Cardiac muscle cell (in vitro differentiated cells and primary cell): ENCODE data around the gene FMR1. TPM values are rescaled to one million over a fixed set of nuclear protein-coding genes. Genes with fewer than 3 reads are reported as not detected.

Experiments
- DNase-seq, 2 donors: peaks; one replicate each; pipeline versions ENCODE4 v3.0.0 to v3.0.0-alpha.2; 2010 to 2017; ENCODE audit warnings: low read depth in 1 of 2, low spot score in 1 of 2
- H3K27ac ChIP-seq: fragments of 200-600 bp; sonication (generic); 2 replicates; pipeline ENCODE4 v1.5.1; 2016
- H3K27me3 ChIP-seq: fragments of 200-600 bp; sonication (generic); 2 replicates; pipeline ENCODE4 v1.6.0; 2016; ENCODE audit warnings: control low read depth
- H3K36me3 ChIP-seq: fragments of 200-600 bp; sonication (generic); 2 replicates; pipeline ENCODE4 v1.5.1; 2016; ENCODE audit warnings: control low read depth
- H3K4me1 ChIP-seq: fragments of 200-600 bp; sonication (generic); 2 replicates; pipeline ENCODE4 v1.8.1; 2017; ENCODE audit warnings: low read depth, mild to moderate bottlenecking, mixed run types
- H3K4me3 ChIP-seq: fragments of 200-600 bp; sonication (generic); 2 replicates; pipeline ENCODE4 v1.5.1; 2016; ENCODE audit warnings: mild to moderate bottlenecking
- H3K9me3 ChIP-seq: fragments of 200-600 bp; sonication (generic); 2 replicates; pipeline ENCODE4 v1.5.1; 2017; ENCODE audit warnings: low read depth, mild to moderate bottlenecking, control low read depth
- CTCF ChIP-seq: IDR thresholded peaks from 2 replicates; pipeline ENCODE4 v1.5.1; 2012; ENCODE audit warnings: low read depth, mild to moderate bottlenecking, low read length
- polyA plus RNA-seq: library from polyadenylated mRNA; unstranded; fragments of >200 nt; fragmentation: Nextera tagmentation; extraction: Ambion mirVana; gene quantifications from 2 replicates; pipeline ENCODE4 v1.2.1, GENCODE V29; 2016
- total RNA-seq: library from RNA; depleted of rRNA; stranded (reverse); fragments of >200 nt; gene quantifications from 2 replicates; pipeline ENCODE4 v1.2.3, GENCODE V29; 2016

Gene FMR1
- total and polyA plus RNA-seq, 2 experiments from 2014 or later, result 31.1 to 34.5 TPM

DNA sequence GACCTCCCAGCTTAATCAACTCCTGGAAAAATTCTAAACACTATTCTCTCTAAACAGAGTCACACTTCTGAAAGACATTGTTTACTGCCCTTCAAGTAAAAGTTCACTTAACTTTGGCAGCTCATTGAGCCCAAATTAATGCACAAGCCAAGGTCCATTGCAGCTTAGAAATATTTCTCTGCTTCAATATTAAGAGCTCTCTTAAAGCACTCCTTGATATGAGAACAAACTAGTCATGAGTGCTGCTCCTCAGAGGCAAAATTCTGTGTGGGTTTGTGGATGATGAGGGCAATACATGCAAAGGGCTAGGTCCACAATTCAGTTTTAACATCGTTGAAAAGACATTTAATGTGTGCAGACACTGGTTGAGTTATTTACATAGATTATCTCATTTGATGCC is 12.8 kb upstream of the FMR1 start:
- Histone ChIP-seq H3K27me3 (no peaks in the 10 kb centered on the region), H3K27ac (no peak overlapping the region), H3K9me3 (no peaks in the 10 kb centered on the region), H3K36me3 (no peaks in the 10 kb centered on the region), H3K4me1 (no peaks in the 10 kb centered on the region), H3K4me3 (no peak overlapping the region)
- no peak for TF ChIP-seq CTCF
- no peak for DNase-seq

GRCh38 chrX:147899379-147900114 is 12.2 kb upstream of the FMR1 start:
- no peak for TF ChIP-seq CTCF
- no peak overlapping the region for H3K27ac ChIP-seq
- no peak overlapping the region for H3K4me3 ChIP-seq

DNA sequence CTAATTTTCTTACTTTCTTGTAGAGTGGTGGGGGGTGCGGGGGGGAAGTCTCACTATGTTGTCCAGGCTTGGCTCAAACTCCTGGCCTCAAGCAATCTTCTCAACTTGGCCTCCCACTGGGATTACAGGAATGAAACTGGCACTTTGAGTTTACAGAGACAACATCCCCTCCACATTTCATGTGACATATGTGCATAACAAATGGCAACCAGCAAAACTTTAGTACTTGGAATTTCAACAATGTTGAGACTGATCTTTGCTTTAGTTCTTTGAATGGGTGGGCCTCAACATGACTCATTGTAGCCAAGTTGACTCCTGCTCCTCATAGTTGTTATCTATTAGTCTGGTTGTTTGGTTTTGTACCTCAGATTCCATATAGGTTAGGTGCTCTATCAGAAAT is 11.4 kb upstream of the FMR1 start:
- Histone ChIP-seq H3K36me3 (no peaks in the 10 kb centered on the region), H3K9me3 (no peaks in the 10 kb centered on the region), H3K4me1 (no peaks in the 10 kb centered on the region), H3K27ac (no peak overlapping the region), H3K27me3 (no peaks in the 10 kb centered on the region), H3K4me3 (no peak overlapping the region)
- TF ChIP-seq CTCF, result no peak
- no peak for DNase-seq

More at GRCh38 chrX:147899379-147900114, 12.2 kb upstream of the FMR1 start:
- H3K36me3 ChIP-seq, result no peaks in the 10 kb centered on the region
- H3K4me1 ChIP-seq, result no peaks in the 10 kb centered on the region
- DNase-seq, result no peak
- no peaks in the 10 kb centered on the region for H3K27me3 ChIP-seq
- H3K9me3 ChIP-seq, result no peaks in the 10 kb centered on the region

DNA sequence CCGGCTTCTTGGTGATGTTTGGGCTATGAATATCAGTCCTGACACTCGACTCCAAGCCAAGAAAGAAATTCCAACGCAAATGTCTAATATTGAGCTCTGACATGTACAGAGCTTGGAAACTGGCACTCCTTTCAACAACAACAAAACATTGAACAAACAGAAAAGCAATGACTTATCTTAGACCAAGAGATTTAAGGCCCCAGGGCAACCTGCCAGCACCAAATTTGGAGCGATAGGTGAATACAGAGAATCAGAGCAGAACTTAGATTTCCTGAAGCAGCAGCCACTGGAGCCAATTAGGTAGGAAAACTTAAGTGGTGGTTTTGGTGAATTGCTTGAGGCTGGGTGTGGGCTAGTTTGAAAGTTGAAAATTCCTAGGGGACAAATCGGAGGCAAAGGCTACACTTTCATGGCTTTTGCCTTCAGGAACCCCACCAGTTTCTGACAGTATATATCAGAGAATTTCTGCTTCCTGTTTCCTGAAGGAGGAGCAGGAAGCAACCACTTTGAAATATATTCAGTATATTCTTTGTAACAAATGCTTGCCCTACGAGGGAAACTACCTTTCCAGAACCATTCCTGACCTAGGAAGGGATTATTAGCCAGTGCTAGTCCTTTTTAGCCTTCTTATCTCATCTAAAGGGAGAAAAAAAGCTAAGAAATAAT is 10.1 kb upstream of the FMR1 start:
- Histone ChIP-seq H3K4me3 (no peak overlapping the region), H3K27me3 (no peaks in the 10 kb centered on the region), H3K27ac (no peak overlapping the region), H3K36me3 (no peaks in the 10 kb centered on the region), H3K9me3 (no peaks in the 10 kb centered on the region), H3K4me1 (no peaks in the 10 kb centered on the region)
- no peak for TF ChIP-seq CTCF
- no peak for DNase-seq

GRCh38 chrX:147902270-147902669 is 9.4 kb upstream of the FMR1 start:
- no peaks in the 10 kb centered on the region for H3K36me3 ChIP-seq
- no peak overlapping the region for H3K27ac ChIP-seq
- H3K9me3 ChIP-seq, result no peaks in the 10 kb centered on the region
- H3K27me3 ChIP-seq, result no peaks in the 10 kb centered on the region
- H3K4me1 ChIP-seq, result no peaks in the 10 kb centered on the region
- DNase-seq, result no peak
- H3K4me3 ChIP-seq, result no peak overlapping the region
- no peak for TF ChIP-seq CTCF
